Measurements from ENCODE around the gene CXCL14. TPM values are rescaled to one million over a fixed set of nuclear protein-coding genes. Genes with fewer than 3 reads are reported as not detected.

CXCL14 gene
- total RNA-seq, 1 donor from 2014 or later = not detected

DNA sequence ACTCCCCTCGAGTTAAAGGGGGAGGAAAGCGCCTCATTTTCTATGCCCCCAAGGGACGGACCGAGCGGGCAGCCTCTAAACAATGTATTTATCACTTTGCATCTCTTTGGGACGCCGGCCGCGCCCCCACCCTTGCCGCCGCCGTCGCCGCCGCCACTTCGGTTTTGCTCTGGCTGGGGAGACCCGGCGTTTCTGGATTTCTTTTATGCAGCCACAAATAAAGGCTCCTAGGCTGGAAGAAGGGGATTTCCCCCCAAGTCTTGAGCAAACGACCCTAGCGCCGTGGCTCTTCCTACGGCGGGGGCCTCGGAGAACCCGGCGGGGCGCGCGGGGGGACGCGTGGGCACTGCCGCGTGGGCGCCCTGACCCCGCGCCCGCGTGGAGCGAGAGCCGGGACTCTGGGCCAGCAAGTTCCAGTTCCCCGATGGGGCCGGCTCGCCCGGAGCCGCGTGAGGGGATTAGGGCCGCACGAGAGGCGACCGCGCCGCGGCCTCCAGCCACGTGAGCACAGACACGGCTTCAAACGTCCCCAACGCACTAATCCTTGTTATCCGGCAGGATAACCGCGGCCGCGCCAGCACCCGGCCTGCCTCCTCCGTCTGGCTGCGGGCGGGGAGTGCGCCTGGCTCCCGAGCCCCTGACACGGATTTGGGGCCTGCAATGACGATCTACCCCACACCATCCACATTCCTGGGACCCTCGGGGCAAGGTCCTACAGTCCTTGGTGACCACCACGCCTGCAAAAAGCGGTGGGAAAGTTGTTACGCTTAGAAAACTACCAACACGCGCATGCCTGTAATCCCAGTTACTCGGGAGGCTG lies 35.1 kb downstream of the CXCL14 start:
- no peak for DNase-seq (ENCODE audit: low spot score)
- no peak overlapping the region for H3K27ac Mint-ChIP-seq
- intact Hi-C loops (cut with micrococcal nuclease) = loop anchor here (2.0 to 5.0 kb wide), 2 partner anchors 53 to 511 kb away; partner anchors contain the start of gene PITX1
- no peaks in the 10 kb centered on the region for H3K9me3 Mint-ChIP-seq
- peaks cover 1% of the 10 kb centered on the region for H3K36me3 Mint-ChIP-seq (ENCODE audit: low read depth)
- peak overlapping the region; percentile 87 for H3K4me3 Mint-ChIP-seq
- peaks cover 10% of the 10 kb centered on the region for H3K4me1 Mint-ChIP-seq (ENCODE audit: low read depth)
- H3K27me3 Mint-ChIP-seq (ENCODE audit: insufficient read depth) = peaks cover 80% of the 10 kb centered on the region

DNA sequence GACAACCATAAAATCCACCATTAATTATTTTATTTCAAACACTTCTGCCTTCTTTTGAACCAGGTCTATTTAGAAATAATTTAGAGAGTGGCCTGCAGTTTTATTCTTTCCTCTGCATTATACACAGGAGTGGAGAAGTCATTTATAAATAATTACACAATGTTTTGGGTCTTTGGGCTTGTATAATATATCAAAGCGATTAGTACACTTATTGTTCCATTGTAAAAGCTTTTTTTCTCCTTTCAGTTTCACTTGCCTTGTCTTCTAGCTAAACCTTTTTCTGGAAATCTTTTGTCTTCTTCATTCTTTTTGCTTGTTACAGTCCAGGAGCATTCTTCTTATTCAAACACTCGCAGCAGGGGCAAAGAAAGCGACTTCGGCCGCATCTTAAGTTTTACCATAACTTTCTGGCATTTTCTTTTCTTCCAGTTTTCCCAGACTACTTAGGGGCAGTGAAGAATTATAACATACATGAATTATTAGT lies 35.7 kb downstream of the CXCL14 start:
- intact Hi-C loops (cut with micrococcal nuclease) = loop anchor here (5.0 kb wide), 1 partner anchor 511 kb away; the partner anchor contains the start of gene PITX1
- peaks cover 10% of the 10 kb centered on the region for H3K4me1 Mint-ChIP-seq (ENCODE audit: low read depth)
- H3K27ac Mint-ChIP-seq = no peak overlapping the region
- H3K36me3 Mint-ChIP-seq (ENCODE audit: low read depth) = peaks cover 1% of the 10 kb centered on the region
- peak overlapping the region; percentile 53 for H3K4me3 Mint-ChIP-seq
- no peak for DNase-seq (ENCODE audit: low spot score)
- peaks cover 82% of the 10 kb centered on the region for H3K27me3 Mint-ChIP-seq (ENCODE audit: insufficient read depth)
- no peaks in the 10 kb centered on the region for H3K9me3 Mint-ChIP-seq

DNA sequence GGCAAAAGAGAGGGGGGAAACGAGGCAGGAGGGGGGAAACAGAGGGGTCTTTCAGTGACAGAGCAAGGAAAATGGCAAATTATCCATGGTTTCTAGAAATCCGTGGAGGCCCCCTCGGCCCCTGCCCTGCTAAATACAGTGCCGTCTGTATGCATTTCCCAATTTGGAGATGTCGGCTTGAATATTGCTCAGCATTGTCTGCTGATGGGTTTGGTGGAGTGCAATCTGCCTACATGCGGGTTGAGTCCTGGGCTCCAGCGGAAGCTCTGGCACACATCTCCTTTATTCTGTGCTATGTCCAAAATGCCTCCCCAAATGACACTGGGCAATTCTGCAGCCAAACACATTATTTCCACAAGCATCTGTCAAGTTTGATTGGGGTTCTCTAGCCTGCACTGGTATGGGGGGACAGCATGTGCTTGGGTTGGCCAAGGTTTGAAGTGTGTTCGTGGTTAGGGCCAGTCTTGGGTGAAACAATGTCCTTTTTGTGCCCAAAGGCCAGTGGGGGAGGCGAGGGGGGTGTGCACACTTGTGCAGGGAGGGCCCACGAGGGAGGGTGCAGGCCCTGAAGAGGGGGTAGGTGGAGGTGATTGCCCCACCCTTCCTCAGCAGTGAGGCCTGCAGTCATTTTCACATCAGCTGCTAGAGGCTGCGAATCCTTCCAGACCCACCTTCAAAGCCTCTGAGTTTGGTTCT lies 36.8 kb downstream of the CXCL14 start:
- Mint-ChIP-seq H3K4me1 (ENCODE audit: low read depth) (peaks cover 10% of the 10 kb centered on the region), H3K27ac (no peak overlapping the region), H3K36me3 (ENCODE audit: low read depth) (peaks cover 1% of the 10 kb centered on the region), H3K4me3 (no peak overlapping the region), H3K27me3 (ENCODE audit: insufficient read depth) (peaks cover 89% of the 10 kb centered on the region), H3K9me3 (no peaks in the 10 kb centered on the region)
- intact Hi-C loops (cut with micrococcal nuclease) = loop anchor here (5.0 kb wide), 1 partner anchor 510 kb away; the partner anchor contains the start of gene PITX1
- no peak for DNase-seq (ENCODE audit: low spot score)

DNA sequence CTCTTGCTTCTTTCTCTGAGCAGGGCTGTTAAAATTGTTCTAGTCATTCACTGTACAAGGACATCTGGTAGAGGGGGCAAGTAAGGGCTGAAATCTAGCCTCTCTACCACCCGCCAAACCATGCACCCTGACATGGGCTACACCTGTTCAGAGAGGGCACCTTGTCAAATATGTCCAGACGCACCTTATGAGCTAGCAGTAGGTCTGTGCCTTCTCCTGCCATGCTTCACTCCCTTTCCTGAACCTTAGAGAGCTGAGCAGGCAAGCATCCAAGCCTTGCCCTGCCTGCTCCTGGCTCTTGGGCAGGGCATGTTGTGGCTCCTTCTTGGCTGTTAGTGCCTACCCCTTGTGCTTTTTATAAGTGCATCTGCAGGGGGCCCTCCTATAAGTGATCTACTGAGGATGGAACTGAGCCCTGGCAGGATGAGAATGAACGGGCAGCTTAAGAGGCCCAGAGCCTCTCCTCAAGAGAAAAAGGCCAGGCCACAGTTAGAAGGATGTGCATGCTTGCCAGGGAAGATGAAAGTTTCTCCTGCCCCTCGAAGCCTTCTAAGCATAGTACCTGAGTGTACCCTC lies 39.3 kb downstream of the CXCL14 start:
- H3K36me3 Mint-ChIP-seq (ENCODE audit: low read depth) = peaks cover 1% of the 10 kb centered on the region
- H3K4me3 Mint-ChIP-seq = no peak overlapping the region
- H3K9me3 Mint-ChIP-seq = no peaks in the 10 kb centered on the region
- DNase-seq (ENCODE audit: low spot score) = no peak
- peaks cover 83% of the 10 kb centered on the region for H3K27me3 Mint-ChIP-seq (ENCODE audit: insufficient read depth)
- H3K27ac Mint-ChIP-seq = no peak overlapping the region
- peaks cover 10% of the 10 kb centered on the region for H3K4me1 Mint-ChIP-seq (ENCODE audit: low read depth)
- intact Hi-C loops (cut with micrococcal nuclease) = loop anchor here (5.0 kb wide), 1 partner anchor 507 kb away; the partner anchor contains the start of gene PITX1

DNA sequence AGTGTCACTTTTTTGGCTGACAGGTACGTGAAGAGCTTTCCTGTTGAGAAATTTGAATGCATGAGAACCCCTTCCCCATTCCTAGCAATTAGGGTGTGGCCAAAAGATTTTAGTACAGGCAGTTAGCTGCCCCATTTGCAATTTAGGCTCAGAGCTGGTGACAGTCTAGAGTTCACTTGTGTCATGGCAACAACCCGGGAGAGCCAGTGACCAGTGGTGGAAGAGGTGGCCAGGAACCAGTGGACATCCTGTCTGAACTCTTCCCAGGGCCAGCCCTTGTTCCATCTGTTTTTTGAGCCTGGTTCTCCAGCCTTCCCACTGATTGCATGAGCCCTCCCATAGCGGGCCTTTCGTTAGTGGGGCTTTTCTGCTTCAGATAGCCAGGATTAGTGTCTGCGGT lies 40.5 kb downstream of the CXCL14 start:
- DNase-seq (ENCODE audit: low spot score) = no peak
- peaks cover 87% of the 10 kb centered on the region for H3K27me3 Mint-ChIP-seq (ENCODE audit: insufficient read depth)
- H3K4me3 Mint-ChIP-seq = no peak overlapping the region
- intact Hi-C loops (cut with micrococcal nuclease) = no loop called here
- H3K9me3 Mint-ChIP-seq = no peaks in the 10 kb centered on the region
- no peak overlapping the region for H3K27ac Mint-ChIP-seq
- H3K4me1 Mint-ChIP-seq (ENCODE audit: low read depth) = peaks cover 4% of the 10 kb centered on the region
- H3K36me3 Mint-ChIP-seq (ENCODE audit: low read depth) = peaks cover 1% of the 10 kb centered on the region

DNA sequence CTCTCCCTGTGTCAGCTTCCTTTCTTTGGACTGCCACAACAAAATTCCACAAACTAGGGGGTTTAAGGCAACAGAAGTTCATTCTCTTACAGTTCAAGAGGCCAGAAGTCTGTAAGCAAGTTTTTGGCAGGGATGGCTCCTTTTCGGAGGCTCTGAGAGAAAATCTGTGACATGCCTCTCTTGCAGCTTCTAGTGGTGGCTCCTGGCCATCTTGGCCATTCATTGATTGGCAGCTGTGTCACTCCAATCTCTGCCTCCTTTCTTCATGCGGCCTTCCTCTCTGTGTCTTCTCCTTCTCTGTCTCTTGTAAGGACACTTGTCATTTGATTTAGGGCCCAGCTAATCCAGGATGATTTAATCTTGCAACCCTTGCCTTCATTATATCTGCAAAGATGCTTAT lies 41.0 kb downstream of the CXCL14 start:
- no peaks in the 10 kb centered on the region for H3K9me3 Mint-ChIP-seq
- H3K27ac Mint-ChIP-seq = no peak overlapping the region
- DNase-seq (ENCODE audit: low spot score) = no peak
- peaks cover 1% of the 10 kb centered on the region for H3K36me3 Mint-ChIP-seq (ENCODE audit: low read depth)
- no peak overlapping the region for H3K4me3 Mint-ChIP-seq
- intact Hi-C loops (cut with micrococcal nuclease) = no loop called here
- H3K4me1 Mint-ChIP-seq (ENCODE audit: low read depth) = no peaks in the 10 kb centered on the region
- H3K27me3 Mint-ChIP-seq (ENCODE audit: insufficient read depth) = peaks cover 87% of the 10 kb centered on the region

DNA sequence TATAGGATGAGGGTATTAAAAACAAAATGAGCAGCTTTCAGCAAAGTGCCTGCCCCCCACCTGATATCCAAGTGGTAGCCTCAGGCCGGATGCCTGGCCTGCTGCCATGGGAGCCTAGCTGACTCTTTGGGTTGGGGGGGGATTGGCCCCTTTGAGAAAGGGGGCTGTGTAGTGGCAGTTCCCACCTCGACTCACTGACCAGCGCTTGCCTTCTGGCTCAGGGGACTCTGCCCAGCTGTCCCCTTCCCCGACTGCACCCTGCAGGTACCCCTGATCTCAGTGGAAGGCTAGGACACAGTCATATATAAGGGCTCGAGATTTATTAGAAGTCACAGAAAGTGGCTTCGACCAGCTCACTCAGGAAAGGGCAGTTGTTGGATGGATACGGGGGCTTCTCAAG lies 41.5 kb downstream of the CXCL14 start:
- no peak overlapping the region for H3K4me3 Mint-ChIP-seq
- H3K9me3 Mint-ChIP-seq = no peaks in the 10 kb centered on the region
- no peaks in the 10 kb centered on the region for H3K4me1 Mint-ChIP-seq (ENCODE audit: low read depth)
- no peak for DNase-seq (ENCODE audit: low spot score)
- intact Hi-C loops (cut with micrococcal nuclease) = no loop called here
- no peak overlapping the region for H3K27ac Mint-ChIP-seq
- peaks cover 87% of the 10 kb centered on the region for H3K27me3 Mint-ChIP-seq (ENCODE audit: insufficient read depth)
- H3K36me3 Mint-ChIP-seq (ENCODE audit: low read depth) = peaks cover 1% of the 10 kb centered on the region

DNA sequence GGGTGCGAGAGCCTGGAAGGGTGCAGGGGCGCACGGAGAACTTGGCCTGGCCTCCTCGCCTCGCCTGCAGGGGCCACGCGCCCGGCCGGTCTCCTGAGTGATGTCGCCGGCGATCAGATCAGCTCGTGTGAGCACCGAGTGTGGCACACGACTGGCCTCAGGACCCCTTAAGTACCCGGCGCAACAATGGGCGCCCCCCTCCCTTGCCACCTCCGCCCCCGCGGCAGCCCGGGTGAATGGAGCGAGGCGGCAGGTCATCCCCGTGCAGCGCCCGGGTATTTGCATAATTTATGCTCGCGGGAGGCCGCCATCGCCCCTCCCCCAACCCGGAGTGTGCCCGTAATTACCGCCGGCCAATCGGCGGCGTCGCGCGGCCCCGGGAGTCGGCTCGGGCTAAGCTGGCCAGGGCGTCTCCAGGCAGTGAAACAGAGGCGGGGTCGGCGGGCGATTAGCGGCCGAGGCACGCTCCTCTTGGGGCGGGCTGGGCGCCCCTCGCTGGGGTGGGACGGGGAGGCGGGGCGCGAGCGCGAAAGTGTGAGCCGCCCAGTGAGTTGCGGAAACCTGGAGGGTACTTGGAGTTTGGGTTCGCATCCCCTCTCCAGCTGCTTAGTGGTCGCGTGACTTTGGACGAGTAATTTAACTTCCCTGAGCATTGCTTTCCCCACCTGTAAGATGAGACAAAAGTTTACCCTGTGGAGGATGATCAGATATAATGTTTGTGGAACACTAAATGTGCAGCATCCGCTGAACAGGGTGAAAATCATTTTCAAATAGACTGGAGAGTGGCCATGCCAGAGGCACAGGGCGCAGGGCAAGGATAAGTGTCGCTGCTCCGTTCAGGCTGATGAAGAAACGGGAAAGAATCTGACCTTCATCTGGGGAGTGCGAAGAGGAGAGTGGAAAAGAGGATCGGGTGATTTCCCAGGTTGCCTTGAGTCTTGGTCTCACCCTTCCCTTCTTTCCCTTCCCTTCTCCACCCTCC lies 42.7 kb downstream of the CXCL14 start, which contains the start of gene NEUROG1:
NEUROG1 (minus strand) TSS at position 145 of the 982 bp plus-strand sequence. CDS start 274 bp downstream, outside the sequence.
- Mint-ChIP-seq H3K9me3 (no peaks in the 10 kb centered on the region), H3K4me3 (no peak within 1 kb of the TSS), H3K27me3 (ENCODE audit: insufficient read depth) (peaks cover 83% of the 10 kb centered on the region), H3K4me1 (ENCODE audit: low read depth) (no peaks in the 10 kb centered on the region), H3K36me3 (ENCODE audit: low read depth) (peaks cover 1% of the 10 kb centered on the region), H3K27ac (no peak within 1 kb of the TSS)
- intact Hi-C loops (cut with micrococcal nuclease) = loop anchor here (1.0 to 2.0 kb wide), 2 partner anchors 29 to 45 kb away; no protein-coding TSS in a partner anchor
- no peak for DNase-seq (ENCODE audit: low spot score)

DNA sequence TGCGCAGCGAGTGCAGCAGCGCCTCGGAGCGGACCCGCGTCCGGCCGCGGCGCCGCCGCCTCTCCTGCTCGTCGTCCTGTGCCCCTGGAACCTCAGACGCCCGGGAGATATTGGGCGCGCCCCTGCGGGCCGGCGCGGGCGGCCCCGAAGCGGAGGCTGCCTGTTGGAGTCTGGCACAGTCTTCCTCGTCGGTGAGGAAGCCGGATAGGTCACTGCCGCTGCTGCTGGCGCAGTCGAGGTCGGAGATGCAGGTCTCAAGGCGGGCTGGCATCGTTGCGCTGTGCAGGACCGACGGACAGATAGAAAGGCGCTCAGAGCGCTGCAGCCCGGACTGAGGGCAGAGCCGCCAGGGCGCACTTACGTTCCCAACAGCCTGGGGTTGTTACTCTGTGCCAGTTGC lies 43.4 kb downstream of the CXCL14 start:
- H3K36me3 Mint-ChIP-seq (ENCODE audit: low read depth) = no peaks in the 10 kb centered on the region
- DNase-seq (ENCODE audit: low spot score) = no peak
- H3K27me3 Mint-ChIP-seq (ENCODE audit: insufficient read depth) = peaks cover 76% of the 10 kb centered on the region
- no peaks in the 10 kb centered on the region for H3K9me3 Mint-ChIP-seq
- intact Hi-C loops (cut with micrococcal nuclease) = loop anchor here (1.0 to 2.0 kb wide), 2 partner anchors 28 to 45 kb away; no protein-coding TSS in a partner anchor
- H3K27ac Mint-ChIP-seq = no peak overlapping the region
- H3K4me1 Mint-ChIP-seq (ENCODE audit: low read depth) = no peaks in the 10 kb centered on the region
- H3K4me3 Mint-ChIP-seq = no peak overlapping the region

DNA sequence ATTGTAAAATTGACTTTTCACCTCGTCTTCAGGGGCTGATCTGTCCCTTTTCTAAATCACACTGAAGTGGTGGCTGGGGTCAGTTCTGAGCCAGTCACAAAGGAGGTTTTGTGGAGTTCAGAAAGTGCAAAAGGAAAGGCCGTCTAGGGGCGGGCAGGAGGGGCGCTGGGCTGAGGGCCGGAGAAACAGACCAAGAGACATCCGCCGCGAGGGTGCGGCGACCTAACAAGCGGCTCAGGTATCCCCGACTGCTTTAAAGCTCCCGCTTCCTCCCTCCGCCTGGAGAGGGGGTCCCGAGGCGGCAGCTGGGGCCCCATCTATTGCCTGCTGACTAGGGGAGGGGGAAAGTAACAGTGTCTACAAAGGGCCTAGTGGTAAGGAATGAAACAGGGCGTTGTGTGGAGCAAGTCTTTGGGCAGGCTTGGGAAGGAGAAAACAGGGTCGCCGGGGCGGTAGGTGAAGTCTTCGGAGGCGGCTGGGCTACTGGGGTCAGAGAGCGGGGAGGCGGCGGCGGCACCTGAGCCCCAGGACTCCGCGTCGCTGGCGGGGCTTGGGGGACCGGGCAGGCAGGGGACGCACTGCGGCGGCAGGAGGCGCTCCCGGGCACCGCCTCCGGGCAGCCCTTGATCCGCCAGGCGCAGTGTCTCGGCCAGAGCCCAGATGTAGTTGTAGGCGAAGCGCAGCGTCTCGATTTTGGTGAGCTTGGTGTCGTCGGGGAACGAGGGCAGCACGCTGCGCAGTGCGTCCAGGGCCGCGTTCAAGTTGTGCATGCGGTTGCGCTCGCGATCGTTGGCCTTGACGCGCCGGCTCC lies 44.0 kb downstream of the CXCL14 start:
- no peaks in the 10 kb centered on the region for H3K9me3 Mint-ChIP-seq
- no peak overlapping the region for H3K4me3 Mint-ChIP-seq
- no peaks in the 10 kb centered on the region for H3K36me3 Mint-ChIP-seq (ENCODE audit: low read depth)
- H3K4me1 Mint-ChIP-seq (ENCODE audit: low read depth) = no peaks in the 10 kb centered on the region
- no peak overlapping the region for H3K27ac Mint-ChIP-seq
- peaks cover 76% of the 10 kb centered on the region for H3K27me3 Mint-ChIP-seq (ENCODE audit: insufficient read depth)
- intact Hi-C loops (cut with micrococcal nuclease) = loop anchor here (1.0 to 2.0 kb wide), 2 partner anchors 28 to 44 kb away; no protein-coding TSS in a partner anchor
- DNase-seq (ENCODE audit: low spot score) = no peak

DNA sequence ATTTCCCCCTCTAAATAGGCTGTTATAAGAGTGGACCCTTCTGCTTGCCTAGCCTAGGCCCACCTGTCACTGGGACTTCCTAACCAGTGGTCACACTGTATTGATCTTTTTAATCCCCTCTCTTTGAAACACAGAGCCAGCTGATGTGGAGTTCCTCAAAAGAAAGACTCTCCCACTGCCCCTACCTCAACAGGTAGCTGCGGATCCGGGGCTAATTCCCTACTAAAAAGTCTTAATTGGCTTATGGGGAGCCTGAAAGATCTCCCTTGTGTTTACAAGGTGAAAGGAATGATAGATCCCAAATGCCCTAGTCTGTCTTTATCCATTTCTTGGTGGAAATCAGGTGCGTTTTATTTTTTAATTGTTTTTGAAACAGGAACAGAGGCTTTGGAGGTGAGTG lies 45.0 kb downstream of the CXCL14 start:
- Mint-ChIP-seq H3K9me3 (no peaks in the 10 kb centered on the region), H3K27ac (no peak overlapping the region)
- intact Hi-C loops (cut with micrococcal nuclease) = loop anchor here (2.0 kb wide), 1 partner anchor 43 kb away; no protein-coding TSS in a partner anchor

More for the DNA sequence above, 45.0 kb downstream of the CXCL14 start:
- peaks cover 68% of the 10 kb centered on the region for H3K27me3 Mint-ChIP-seq (ENCODE audit: insufficient read depth)
- H3K4me3 Mint-ChIP-seq = no peak overlapping the region
- H3K4me1 Mint-ChIP-seq (ENCODE audit: low read depth) = no peaks in the 10 kb centered on the region
- no peak for DNase-seq (ENCODE audit: low spot score)
- no peaks in the 10 kb centered on the region for H3K36me3 Mint-ChIP-seq (ENCODE audit: low read depth)

All from activated T-helper 1 cell treated with anti-CD3 and anti-CD28 coated beads, Interleukin-12 subunit alpha, Interleukin-12 subunit beta, Interleukin-2, Interleukin-4 antibody, amounts not matched to agents 30 ng/mL and 10 ng/mL and 1 ng/mL, durations not matched to agents 14 hours and 24 hours and 36 hours (primary cell).